Lung (tissue), 12 donors: ENCODE measurements around the gene FOXK1. TPM values are rescaled to one million over a fixed set of nuclear protein-coding genes. Genes with fewer than 3 reads are reported as not detected.
"Not testable (repeated sequence)": the region's sequence is repeated elsewhere in the genome, so short reads cannot be mapped to it uniquely, and the experiment has no call there.

Experiments
- ATAC-seq: fragments of 200-7000 bp; cut with Tn5 transposase; one replicate; pipeline ENCODE4 v1.9.1; 2020; ENCODE audit warnings: moderate number of reproducible peaks; ENCODE audit not compliant: insufficient read depth, low FRiP score
- DNase-seq, 3 donors: peaks; one replicate each; pipeline ENCODE4 v3.0.0-alpha.2; 2013 to 2017
- H3K27ac ChIP-seq, 2 donors: one replicate each; pipeline ENCODE4 v1.5.1; 2013; ENCODE audit warnings: mild to moderate bottlenecking in 2 of 2, moderate library complexity in 2 of 2, control low read depth in 1 of 2, inconsistent platforms in 1 of 2, low read depth in 1 of 2, low read length in 1 of 2
- H3K27me3 ChIP-seq, 3 donors: one replicate each; pipeline ENCODE4 v1.5.1; 2013; ENCODE audit warnings: low read length in 2 of 3; ENCODE audit not compliant: control insufficient read depth in 3 of 3, insufficient read depth in 3 of 3
- H3K36me3 ChIP-seq, 4 donors: one replicate each; pipeline ENCODE4 v1.5.1; 2013; ENCODE audit warnings: low read length in 4 of 4, mild to moderate bottlenecking in 1 of 4, moderate library complexity in 1 of 4; ENCODE audit not compliant: control insufficient read depth in 4 of 4, insufficient read depth in 4 of 4
- H3K4me1 ChIP-seq, 5 donors: one replicate each; pipeline ENCODE4 v1.5.1; 2013; ENCODE audit warnings: low read length in 5 of 5, mild to moderate bottlenecking in 2 of 5, moderate library complexity in 1 of 5; ENCODE audit not compliant: control insufficient read depth in 5 of 5, insufficient read depth in 5 of 5
- H3K4me3 ChIP-seq: one replicate; pipeline ENCODE4 v1.5.1; 2013; ENCODE audit warnings: mild to moderate bottlenecking, control low read depth, moderate library complexity
- H3K9ac ChIP-seq, 2 donors: one replicate each; pipeline ENCODE4 v1.5.1; 2013; ENCODE audit warnings: low read length in 2 of 2, control low read depth in 1 of 2; ENCODE audit not compliant: insufficient read depth in 1 of 2
- H3K9me3 ChIP-seq, 4 donors: one replicate each; pipeline ENCODE4 v1.5.1; 2013; ENCODE audit warnings: low read length in 3 of 4, mild to moderate bottlenecking in 1 of 4, moderate library complexity in 1 of 4; ENCODE audit not compliant: control insufficient read depth in 4 of 4, insufficient read depth in 3 of 4
- WGBS, 2 donors: extraction: QIAGEN DNeasy Blood & Tissue Kit; methylation state at CpG; one replicate each; pipeline ENCODE4 v1.1.7; 2013; 5-methylcytosine and 5-hydroxymethylcytosine counted together
- polyA plus RNA-seq, 2 donors: library from polyadenylated mRNA; stranded (reverse); fragments of 200-250 nt; gene quantifications; one replicate each; pipeline ENCODE4 v1.2.1, GENCODE V29; 2013
- total RNA-seq, 2 donors: library from RNA; depleted of rRNA in 1 of 2; stranded (reverse); fragments of >200 nt in 1 of 2; gene quantifications; one replicate each; pipeline ENCODE4 v1.2.1, GENCODE V29; 2014 to 2021
- TF ChIP-seq, protein P1 (sequence below): IDR thresholded peaks from 2 replicates; pipeline ENCODE4 v1.5.1; 2012; ENCODE audit warnings: mild to moderate bottlenecking; ENCODE audit errors: control extremely low read depth, extremely low read depth
- donor health status: control.
- donor health status: control.
- donor health status: Bipolar disorder and iron deficiency.
- donor health status: healthy.
- donor health status: DM: yes; HTN: yes; CAD: no.

FOXK1 gene
- total and polyA plus RNA-seq, 4 donors: 6.4 to 36.2 (median 14.3) TPM

DNA sequence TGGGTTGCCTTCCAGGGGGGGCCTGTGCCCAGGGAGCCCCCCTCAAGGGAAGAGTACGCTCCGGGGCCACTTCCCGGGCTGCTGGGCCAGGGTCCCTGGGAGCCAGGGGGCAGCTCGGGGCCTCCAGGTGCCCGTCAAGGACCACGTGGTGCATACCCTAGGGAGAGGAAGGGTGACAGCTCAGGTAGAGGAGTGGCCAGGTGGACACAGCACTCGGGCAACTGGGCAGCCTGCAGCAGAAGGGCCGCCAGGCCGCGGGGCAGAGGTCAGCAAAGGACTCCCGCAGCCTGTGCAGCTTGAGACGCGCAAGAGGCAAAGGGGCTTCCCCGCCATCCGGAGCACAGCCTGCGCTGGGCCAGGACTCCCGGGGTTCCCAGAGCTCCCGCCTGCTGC, 119.7 kb downstream of the FOXK1 start:
- peaks cover 0 to 2% (median 0%) of the 10 kb centered on the region in 4 donors for H3K36me3 ChIP-seq
- TF ChIP-seq, protein P1, sequence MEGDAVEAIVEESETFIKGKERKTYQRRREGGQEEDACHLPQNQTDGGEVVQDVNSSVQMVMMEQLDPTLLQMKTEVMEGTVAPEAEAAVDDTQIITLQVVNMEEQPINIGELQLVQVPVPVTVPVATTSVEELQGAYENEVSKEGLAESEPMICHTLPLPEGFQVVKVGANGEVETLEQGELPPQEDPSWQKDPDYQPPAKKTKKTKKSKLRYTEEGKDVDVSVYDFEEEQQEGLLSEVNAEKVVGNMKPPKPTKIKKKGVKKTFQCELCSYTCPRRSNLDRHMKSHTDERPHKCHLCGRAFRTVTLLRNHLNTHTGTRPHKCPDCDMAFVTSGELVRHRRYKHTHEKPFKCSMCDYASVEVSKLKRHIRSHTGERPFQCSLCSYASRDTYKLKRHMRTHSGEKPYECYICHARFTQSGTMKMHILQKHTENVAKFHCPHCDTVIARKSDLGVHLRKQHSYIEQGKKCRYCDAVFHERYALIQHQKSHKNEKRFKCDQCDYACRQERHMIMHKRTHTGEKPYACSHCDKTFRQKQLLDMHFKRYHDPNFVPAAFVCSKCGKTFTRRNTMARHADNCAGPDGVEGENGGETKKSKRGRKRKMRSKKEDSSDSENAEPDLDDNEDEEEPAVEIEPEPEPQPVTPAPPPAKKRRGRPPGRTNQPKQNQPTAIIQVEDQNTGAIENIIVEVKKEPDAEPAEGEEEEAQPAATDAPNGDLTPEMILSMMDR: no peak
- WGBS, 2 donors: 92 to 97% methylated on average over 15 to 18 of the region's 18 CpGs
- H3K27me3 ChIP-seq: no peaks in the 10 kb centered on the region
- ATAC-seq: no peak
- no peaks in the 10 kb centered on the region for H3K9me3 ChIP-seq
- no peak overlapping the region for H3K9ac ChIP-seq
- no peak overlapping the region for H3K27ac ChIP-seq
- no peak overlapping the region for H3K4me3 ChIP-seq
- DNase-seq: no peak
- H3K4me1 ChIP-seq: peaks cover 0 to 3% (median 0%) of the 10 kb centered on the region in 5 donors

DNA sequence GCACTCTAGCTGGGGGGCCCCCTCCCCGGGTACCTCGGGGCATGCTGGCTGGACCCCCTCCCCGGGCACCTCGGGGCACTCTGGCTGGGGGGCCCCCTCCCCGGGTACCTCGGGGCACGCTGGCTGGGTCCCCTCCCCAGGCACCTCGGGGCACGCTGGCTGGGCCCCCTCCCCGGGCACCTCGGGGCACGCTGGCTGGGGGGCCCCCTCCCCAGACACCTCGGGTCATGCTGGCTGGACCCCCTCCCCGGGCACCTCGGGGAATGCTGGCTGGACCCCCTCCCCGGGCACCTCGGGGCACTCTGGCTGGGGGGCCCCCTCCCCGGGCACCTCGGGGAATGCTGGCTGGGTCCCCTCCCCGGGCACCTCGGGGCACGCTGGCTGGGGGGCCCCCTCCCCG, 120.5 kb downstream of the FOXK1 start:
- DNase-seq: not testable (repeated sequence)

DNA sequence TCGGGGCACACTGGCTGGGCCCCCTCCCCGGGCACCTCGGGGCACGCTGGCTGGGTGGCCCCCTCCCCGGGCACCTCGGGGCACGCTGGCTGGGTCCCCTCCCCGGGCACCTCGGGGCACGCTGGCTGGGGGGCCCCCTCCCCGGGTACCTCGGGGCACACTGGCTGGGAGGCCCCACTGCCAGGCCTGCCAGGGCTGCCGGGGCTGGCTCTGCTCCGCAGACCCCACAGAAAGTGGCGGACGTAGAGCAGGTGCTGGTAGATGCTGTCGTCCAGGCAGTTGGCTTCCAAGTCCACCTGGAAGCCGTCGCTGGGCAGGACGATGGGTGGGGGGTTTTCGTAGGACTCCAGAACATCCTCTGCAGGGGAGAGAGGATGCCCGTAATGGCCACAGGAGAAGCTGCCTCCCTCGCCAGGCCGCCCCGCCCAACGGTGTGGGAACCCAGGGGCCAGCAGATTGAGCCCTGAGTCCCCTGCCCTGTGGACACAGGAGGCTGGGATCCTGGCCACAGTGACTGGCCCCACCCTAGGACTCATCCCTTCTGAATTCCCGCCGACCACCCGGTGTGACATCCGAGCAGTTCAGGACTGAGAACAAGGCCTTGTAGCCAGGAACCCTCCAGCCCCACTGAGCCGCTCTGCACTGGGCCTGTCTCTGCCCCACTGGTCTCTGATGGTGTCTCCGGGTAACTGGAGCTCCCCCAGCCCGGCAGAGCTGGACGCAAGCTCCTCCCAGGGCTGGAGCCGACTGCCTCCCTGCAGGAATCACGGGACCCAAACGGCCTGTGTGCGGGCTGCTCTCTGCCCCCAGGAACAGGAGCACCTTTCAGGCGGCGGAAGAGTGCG, 121.5 kb downstream of the FOXK1 start:
- Histone ChIP-seq H3K36me3 (no peaks in the 10 kb centered on the region), H3K9ac (no peak overlapping the region), H3K27me3 (no peaks in the 10 kb centered on the region), H3K27ac (no peak overlapping the region), H3K4me3 (no peak overlapping the region), H3K4me1 (no peaks in the 10 kb centered on the region), H3K9me3 (no peaks in the 10 kb centered on the region)
- no peak for ATAC-seq
- TF ChIP-seq, protein P1: no peak
- 89 to 92% methylated on average over 41 of the region's 41 CpGs for WGBS, 2 donors
- no peak for DNase-seq

More for the DNA sequence above, 120.5 kb downstream of the FOXK1 start:
- not testable (repeated sequence) for H3K4me3 ChIP-seq, H3K4me1 ChIP-seq, ATAC-seq, H3K27ac ChIP-seq, H3K27me3 ChIP-seq, H3K9me3 ChIP-seq, H3K36me3 ChIP-seq, H3K9ac ChIP-seq
- WGBS, 2 donors: 92 to 100% methylated on average over 12 to 23 of the region's 23 CpGs

DNA sequence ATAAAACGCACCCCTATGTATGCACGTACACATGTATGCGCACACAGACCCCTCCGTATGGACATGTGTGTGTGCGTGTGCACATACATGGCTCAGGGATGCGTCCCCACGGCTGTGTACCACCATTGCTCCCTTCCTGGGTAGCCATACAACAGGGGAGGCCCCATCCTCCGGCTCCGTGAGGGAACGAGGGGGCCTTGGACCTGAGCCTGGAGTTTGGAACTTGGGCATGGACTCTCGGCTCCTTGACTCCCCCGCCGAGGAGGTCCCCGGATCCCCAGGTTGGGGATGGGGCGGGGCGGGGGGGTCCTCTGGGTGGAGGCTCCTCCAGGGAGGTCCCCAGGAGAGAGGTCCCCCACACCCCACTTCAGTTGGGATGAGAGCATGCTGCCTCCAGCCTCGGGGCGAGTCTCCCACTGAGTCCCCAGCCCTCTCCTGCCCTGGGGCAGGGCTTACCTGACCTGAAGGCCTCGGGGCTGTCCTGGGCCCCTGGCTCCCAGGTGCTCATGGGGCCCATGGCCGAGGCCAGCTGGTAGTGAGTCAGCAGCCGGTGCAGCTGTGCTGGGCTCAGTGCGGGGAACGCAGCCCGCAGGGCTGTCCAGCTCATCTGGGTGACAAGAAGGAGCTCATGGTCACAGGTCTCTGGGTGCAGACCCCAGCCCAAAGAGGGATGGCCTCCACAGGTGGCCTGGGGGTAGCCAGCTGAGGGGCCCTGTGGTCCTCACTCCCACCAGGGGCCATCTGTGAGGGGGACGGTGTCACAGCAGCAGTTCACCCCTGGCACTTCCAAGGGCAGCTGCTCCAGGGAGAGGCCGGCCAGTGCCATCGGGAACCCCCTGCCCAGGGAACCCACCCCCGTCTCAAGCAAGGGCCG, 123.3 kb downstream of the FOXK1 start:
- H3K4me1 ChIP-seq: no peaks in the 10 kb centered on the region
- no peaks in the 10 kb centered on the region for H3K9me3 ChIP-seq
- DNase-seq (no peak), ATAC-seq (no peak)
- no peak overlapping the region for H3K27ac ChIP-seq
- 86 to 87% methylated on average over 28 to 29 of the region's 29 CpGs for WGBS, 2 donors
- TF ChIP-seq, protein P1: no peak
- H3K9ac ChIP-seq: no peak overlapping the region
- H3K36me3 ChIP-seq: peaks cover 0 to 2% (median 0%) of the 10 kb centered on the region in 4 donors
- H3K4me3 ChIP-seq: no peak overlapping the region
- H3K27me3 ChIP-seq: no peaks in the 10 kb centered on the region
